Measurements from ENCODE around the gene PRPF39.

Gene PRPF39

GRCh38 chr14:45135659-45136395 lies 51.9 kb downstream of the PRPF39 start, which contains the start of gene FANCM (continued):
- no peak for TF ChIP-seq ELK4 (IDR thresholded peaks at IDR 0.05; ENCODE audit: borderline replicate concordance, low read depth, low read length)
- TF ChIP-seq ZNF416 (tag by site-specific recombination; IDR thresholded peaks at IDR 0.05), result no peak
- TF ChIP-seq ZNF626 (tag by site-specific recombination; IDR thresholded peaks at IDR 0.05), result no peak
- TF ChIP-seq ZNF121 (tag by site-specific recombination; IDR thresholded peaks at IDR 0.05), result no peak
- no peak for TF ChIP-seq ZIC2 (tag by site-specific recombination; IDR thresholded peaks at IDR 0.05)
- TF ChIP-seq ZNF580 (tag by site-specific recombination; IDR thresholded peaks at IDR 0.05), result no peak
- TF ChIP-seq ZBTB1 (tag by site-specific recombination; IDR thresholded peaks at IDR 0.05), result no peak
- TF ChIP-seq ZNF629 (tag by site-specific recombination; IDR thresholded peaks at IDR 0.05), result peak; percentile 45; the same call in 1 of the 2 replicates
- no peak for TF ChIP-seq ZNF354C (tag by site-specific recombination; IDR thresholded peaks at IDR 0.05; ENCODE audit: borderline replicate concordance, low read depth)
- TF ChIP-seq BCL11A (tag by site-specific recombination; IDR thresholded peaks at IDR 0.05; ENCODE audit: low read depth), result no peak
- no peak for TF ChIP-seq OSR2 (tag by site-specific recombination; IDR thresholded peaks at IDR 0.05)
- no peak for TF ChIP-seq ZNF280C (tag by site-specific recombination; IDR thresholded peaks at IDR 0.05)
- peak; percentile 50; the same call in 1 of the 2 replicates for TF ChIP-seq KLF8 (tag by site-specific recombination; IDR thresholded peaks at IDR 0.05)
- TF ChIP-seq ZBTB26 (tag by site-specific recombination; optimal IDR thresholded peaks at IDR 0.05), result no peak
- no peak for TF ChIP-seq ZNF768 (tag by site-specific recombination; IDR thresholded peaks at IDR 0.05)
- no peak for TF ChIP-seq PRDM6 (tag by site-specific recombination; IDR thresholded peaks at IDR 0.05)
- no peak for TF ChIP-seq ZNF404 (tag by site-specific recombination; IDR thresholded peaks at IDR 0.05)
- TF ChIP-seq ZNF274 (IDR thresholded peaks at IDR 0.05; ENCODE audit: low read length), result no peak
- TF ChIP-seq ZNF274 (tag by site-specific recombination; IDR thresholded peaks at IDR 0.05; ENCODE audit: borderline replicate concordance), result no peak
- no peak for TF ChIP-seq ZNF362 (tag by site-specific recombination; IDR thresholded peaks at IDR 0.05)
- peak; percentile 77; the same call in 1 of the 2 replicates for TF ChIP-seq ZNF777 (tag by site-specific recombination; IDR thresholded peaks at IDR 0.05; ENCODE audit: borderline replicate concordance)
- no peak for TF ChIP-seq GFI1B (tag by site-specific recombination; IDR thresholded peaks at IDR 0.05)
- peak; percentile 27; the same call in 1 of the 2 replicates for TF ChIP-seq ZBTB44 (tag by site-specific recombination; IDR thresholded peaks at IDR 0.05)
- no peak for TF ChIP-seq YY1 (tag by site-specific recombination; IDR thresholded peaks at IDR 0.05)
- TF ChIP-seq ZNF266 (tag by site-specific recombination; IDR thresholded peaks at IDR 0.05; ENCODE audit: low read depth), result no peak
- no peak for TF ChIP-seq ZSCAN18 (tag by site-specific recombination; IDR thresholded peaks at IDR 0.05)
- no peak for TF ChIP-seq ZSCAN4 (tag by site-specific recombination; IDR thresholded peaks at IDR 0.05)

All from HEK293 (cell line).